Spinal cord (tissue), 10 donors: ENCODE data around the gene KIAA1755. TPM values are rescaled to one million over a fixed set of nuclear protein-coding genes. Genes with fewer than 3 reads are reported as not detected.
"Not testable (repeated sequence)": the region's sequence is repeated elsewhere in the genome, so short reads cannot be mapped to it uniquely, and the experiment has no call there.

Source experiments
- DNase-seq, 6 donors: peaks; one replicate each; pipeline versions ENCODE4 v3.0.0 to v3.0.0-alpha.2; 2013 to 2015; ENCODE audit warnings: low spot score in 6 of 6, low read depth in 4 of 6
- H3K27ac ChIP-seq: one replicate; pipeline ENCODE4 v1.5.1; 2013; ENCODE audit warnings: low read depth, low read length, control low read depth
- H3K27me3 ChIP-seq: one replicate; pipeline ENCODE4 v1.6.1; 2013; ENCODE audit warnings: low read length; ENCODE audit not compliant: control insufficient read depth, insufficient read depth
- H3K36me3 ChIP-seq: one replicate; pipeline ENCODE4 v1.6.1; 2013; ENCODE audit warnings: low read length; ENCODE audit not compliant: control insufficient read depth, insufficient read depth
- H3K4me1 ChIP-seq: one replicate; pipeline ENCODE4 v1.6.1; 2013; ENCODE audit warnings: low read length; ENCODE audit not compliant: control insufficient read depth, insufficient read depth
- H3K4me3 ChIP-seq: one replicate; pipeline ENCODE4 v1.5.1; 2013; ENCODE audit warnings: low read depth, low read length, control low read depth
- H3K9me3 ChIP-seq: one replicate; pipeline ENCODE4 v1.6.1; 2013; ENCODE audit warnings: low read length; ENCODE audit not compliant: control insufficient read depth, insufficient read depth
- WGBS: methylation state at CpG from one replicate; pipeline ENCODE4 v1.1.5; 2013; ENCODE audit warnings: missing lambda C conversion rate; ENCODE audit not compliant: insufficient coverage; 5-methylcytosine and 5-hydroxymethylcytosine counted together
- polyA plus RNA-seq, 2 donors: library from polyadenylated mRNA; unstranded; fragments of 120-200 nt; gene quantifications; one replicate each; pipeline ENCODE4 v1.2.1, GENCODE V29; 2013; ENCODE audit not compliant: insufficient read length in 2 of 2
- total RNA-seq, 2 donors: library from RNA; depleted of rRNA in 1 of 2; stranded (reverse); fragments of 120-200 nt in 1 of 2; fragments of >200 nt in 1 of 2; gene quantifications; one replicate each; pipeline versions ENCODE4 v1.2.3 to v1.2.4, GENCODE V29; 2013 to 2014
- donor health status: healthy.

Gene KIAA1755
- total and polyA plus RNA-seq, 4 donors: 20.8 to 51.5 (median 33.6) TPM

DNA sequence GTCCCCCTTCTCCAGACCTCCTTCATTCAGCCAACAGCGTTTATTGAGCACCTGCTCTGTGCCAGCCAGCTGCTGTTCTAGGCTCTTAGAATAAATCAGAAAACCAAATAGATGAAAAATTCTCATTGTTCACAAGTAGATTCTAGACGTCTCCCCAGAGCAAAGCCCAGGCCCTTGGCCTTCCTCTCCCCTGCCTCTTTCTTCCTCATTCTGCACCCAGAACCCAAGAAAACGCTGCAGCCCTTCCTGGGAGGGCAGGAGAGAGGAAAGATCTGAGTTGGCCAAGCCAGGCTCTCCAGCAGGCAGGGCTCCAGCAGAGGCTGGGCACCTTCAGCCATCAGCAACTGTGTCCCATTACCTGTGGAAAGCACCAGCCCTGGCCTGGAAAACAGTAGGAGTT, 31.4 kb upstream of the KIAA1755 start:
- 92% methylated on average over 2 of the region's 3 CpGs for WGBS
- Histone ChIP-seq H3K36me3 (no peaks in the 10 kb centered on the region), H3K4me3 (no peak overlapping the region), H3K9me3 (no peaks in the 10 kb centered on the region), H3K27me3 (no peaks in the 10 kb centered on the region), H3K27ac (no peak overlapping the region), H3K4me1 (peaks cover 22% of the 10 kb centered on the region)
- DNase-seq: no peak

DNA sequence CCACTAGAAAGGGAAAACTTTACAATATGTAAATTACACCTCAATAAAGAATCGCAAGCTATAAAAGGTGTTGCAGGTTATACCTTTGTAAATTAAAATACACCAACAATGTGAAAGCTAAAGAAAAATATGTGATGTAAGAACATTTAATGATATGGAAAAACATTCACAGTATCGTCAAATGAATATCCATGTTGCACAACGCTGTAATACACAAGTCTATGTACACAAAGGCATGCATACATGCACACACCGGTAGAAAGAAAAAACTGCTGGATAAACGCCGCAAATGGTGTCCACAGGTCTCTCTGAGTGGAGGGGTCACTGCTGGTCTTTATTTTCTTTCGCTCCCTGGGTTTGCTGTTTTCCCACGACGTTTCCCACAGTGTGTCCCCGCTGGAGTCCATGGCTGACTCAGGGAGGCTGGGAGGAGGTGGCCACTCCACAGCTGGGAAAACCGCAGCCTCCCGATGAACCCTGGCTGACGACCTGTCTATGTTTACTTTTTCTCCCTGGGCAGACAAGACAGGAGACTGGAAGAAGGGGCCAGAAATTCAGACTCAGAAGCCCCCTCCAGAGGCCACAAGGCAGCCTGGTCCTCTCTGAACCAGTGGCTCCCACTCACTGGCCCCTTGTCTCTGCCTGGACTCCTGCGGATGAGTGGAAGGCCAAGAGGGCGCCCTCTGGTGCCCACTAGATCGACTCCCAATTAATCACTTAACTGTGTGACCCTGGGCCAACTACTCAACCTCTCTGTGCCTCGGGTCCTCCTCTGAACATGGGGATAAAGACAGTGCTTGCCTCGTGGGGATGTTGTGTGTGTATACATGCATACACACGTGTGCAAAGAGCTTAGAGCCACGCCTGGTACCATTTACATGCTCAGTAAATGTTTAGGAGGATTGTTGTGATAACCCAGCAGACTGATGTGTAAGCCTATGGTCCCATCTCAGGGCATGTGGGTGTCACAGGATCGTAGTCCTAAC, 30.6 kb upstream of the KIAA1755 start:
- Histone ChIP-seq H3K36me3 (no peaks in the 10 kb centered on the region), H3K27me3 (no peaks in the 10 kb centered on the region), H3K4me1 (peaks cover 28% of the 10 kb centered on the region), H3K9me3 (no peaks in the 10 kb centered on the region), H3K4me3 (no peak overlapping the region), H3K27ac (peak overlapping the region; percentile 61)
- DNase-seq: peak in 1 of 6 donors; percentile 61
- WGBS: 40% methylated on average over 14 of the region's 21 CpGs

DNA sequence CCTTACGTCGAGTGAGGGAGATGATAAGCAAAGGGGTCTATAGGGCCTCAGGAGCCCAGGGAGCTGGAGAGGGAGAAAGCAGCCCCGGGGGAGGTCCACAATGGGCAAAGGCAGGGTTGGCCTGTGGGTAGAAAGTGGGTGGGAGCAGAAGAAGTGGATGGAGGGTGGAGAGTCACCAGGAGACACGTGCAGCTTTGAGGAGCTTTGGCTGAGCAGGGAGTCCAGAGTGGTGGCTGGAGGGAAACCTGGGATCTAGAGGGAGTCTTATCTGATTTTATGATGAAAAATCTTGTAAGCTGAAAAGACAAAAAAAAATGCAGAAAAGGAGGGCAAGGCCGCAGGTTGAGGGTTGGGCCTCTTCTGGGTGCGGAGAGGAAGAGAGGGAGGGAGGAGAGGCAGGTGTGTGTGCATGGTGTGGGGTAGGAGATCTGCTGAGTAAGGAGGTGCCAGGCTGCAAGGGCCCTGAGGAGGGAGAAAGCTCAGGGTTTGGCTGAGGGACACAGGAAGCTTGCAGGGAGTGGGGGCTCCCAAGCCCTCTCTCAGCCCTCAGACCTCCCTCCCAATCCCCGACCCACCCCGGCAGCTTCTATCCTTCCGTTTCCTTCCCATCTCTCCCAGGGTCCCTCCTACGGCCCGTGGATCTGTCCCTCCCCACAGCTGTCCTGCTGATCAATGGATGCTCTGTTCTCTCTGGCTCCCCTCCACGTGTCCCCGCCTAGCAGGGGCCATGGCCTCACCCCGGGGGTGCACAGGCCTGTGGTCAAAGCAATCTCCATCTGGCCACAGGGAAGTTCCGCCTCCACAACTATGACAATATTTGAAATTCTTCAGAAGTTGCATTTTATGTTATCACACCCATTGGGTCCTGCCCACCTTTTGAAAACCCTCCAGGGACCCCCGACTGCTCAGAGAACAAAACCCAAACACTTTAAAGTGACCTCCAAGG, 26.3 kb upstream of the KIAA1755 start:
- H3K9me3 ChIP-seq: no peaks in the 10 kb centered on the region
- WGBS: 29% methylated on average over 15 of the region's 16 CpGs
- peaks cover 20% of the 10 kb centered on the region for H3K4me1 ChIP-seq
- H3K36me3 ChIP-seq: no peaks in the 10 kb centered on the region
- no peaks in the 10 kb centered on the region for H3K27me3 ChIP-seq
- H3K27ac ChIP-seq: peak overlapping the region; percentile 85
- H3K4me3 ChIP-seq: no peak overlapping the region
- peak in 2 of 6 donors; percentile 42 to 84 for DNase-seq

DNA sequence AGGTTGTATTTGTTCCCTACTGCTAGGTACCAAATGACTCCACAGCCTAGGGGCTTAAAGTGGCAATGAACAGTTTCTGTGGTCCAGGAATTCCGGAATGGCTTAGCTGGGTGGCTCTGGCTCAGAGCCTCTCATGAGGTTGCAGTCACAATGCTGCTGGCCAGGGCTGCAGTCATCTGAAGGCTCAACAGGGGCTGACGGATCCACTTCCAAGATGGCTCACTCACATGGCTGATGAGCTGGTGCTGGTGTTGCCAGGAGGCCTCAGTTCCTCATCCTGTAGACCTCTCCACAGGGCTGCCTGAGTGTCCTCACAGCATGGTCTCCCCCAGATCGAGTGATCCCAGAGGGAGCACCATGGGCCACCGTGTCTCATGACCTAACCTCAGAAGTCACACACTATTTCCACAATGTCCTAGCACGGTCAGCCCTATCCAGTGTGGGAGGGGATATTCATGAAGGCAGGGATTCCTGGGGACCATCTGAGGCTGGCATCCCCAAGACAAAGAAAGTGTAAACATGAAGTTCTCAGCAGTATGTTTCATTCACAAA, 24.4 kb upstream of the KIAA1755 start:
- no peaks in the 10 kb centered on the region for H3K27me3 ChIP-seq
- WGBS: 100% methylated on average over 3 of the region's 5 CpGs
- DNase-seq: no peak
- H3K9me3 ChIP-seq: no peaks in the 10 kb centered on the region
- H3K36me3 ChIP-seq: no peaks in the 10 kb centered on the region
- no peak overlapping the region for H3K4me3 ChIP-seq
- no peak overlapping the region for H3K27ac ChIP-seq
- H3K4me1 ChIP-seq: peaks cover 16% of the 10 kb centered on the region

DNA sequence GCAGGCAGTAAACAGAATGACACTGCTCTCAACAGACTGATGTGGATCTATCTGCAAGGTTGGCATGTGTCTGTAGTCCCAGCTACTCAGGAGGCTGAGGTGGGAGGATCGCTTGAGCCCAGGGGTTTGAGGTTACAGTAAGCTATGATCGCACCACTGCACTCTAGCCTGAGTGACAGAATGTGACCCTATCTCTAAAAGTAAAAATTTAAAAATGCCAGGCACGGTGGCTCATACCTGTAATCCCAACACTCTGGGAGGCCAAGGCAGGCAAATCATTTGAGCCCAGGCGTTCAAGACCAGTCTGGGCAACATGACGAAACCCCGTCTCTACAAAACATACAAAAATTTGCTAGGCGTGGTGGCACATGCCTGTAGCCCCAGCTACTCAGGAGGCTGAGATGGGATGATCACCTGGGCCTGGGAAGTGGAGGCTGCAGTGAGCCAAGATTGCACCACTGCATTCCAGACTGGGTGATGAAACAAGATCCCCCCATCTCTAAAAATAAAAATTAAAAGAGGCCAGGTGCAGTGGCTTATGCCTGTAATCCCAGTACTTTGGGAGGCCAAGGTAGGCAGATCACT, 23.6 kb upstream of the KIAA1755 start:
- H3K36me3 ChIP-seq, H3K9me3 ChIP-seq, H3K27ac ChIP-seq, H3K27me3 ChIP-seq, H3K4me3 ChIP-seq, DNase-seq: not testable (repeated sequence)
- peaks cover 19% of the 10 kb centered on the region for H3K4me1 ChIP-seq
- WGBS: 87% methylated on average over 5 of the region's 7 CpGs

DNA sequence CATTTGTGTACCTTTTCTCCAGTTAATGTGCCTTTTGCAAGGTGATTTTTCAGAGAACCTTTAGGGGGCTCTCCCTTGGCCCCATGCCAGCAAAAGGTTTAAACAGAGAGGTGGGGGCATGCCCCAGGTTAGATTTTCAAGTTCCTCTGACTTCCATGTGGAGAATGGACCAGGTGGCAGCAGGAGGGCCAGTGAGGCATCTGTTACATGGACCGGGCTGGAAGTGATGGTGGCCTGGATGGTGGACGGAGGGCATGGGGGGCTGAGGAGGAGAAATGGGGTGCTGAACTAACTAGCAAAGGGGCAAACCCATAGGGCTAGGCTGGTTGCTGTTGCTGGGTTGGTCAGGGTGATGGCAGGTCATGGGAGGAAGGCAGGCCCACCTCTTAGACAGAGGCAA, 22.7 kb upstream of the KIAA1755 start:
- no peak for DNase-seq
- Histone ChIP-seq H3K4me1 (peaks cover 25% of the 10 kb centered on the region), H3K9me3 (no peaks in the 10 kb centered on the region), H3K4me3 (no peak overlapping the region), H3K27me3 (no peaks in the 10 kb centered on the region), H3K36me3 (no peaks in the 10 kb centered on the region), H3K27ac (no peak overlapping the region)
- 74% methylated on average over 2 of the region's 2 CpGs for WGBS

DNA sequence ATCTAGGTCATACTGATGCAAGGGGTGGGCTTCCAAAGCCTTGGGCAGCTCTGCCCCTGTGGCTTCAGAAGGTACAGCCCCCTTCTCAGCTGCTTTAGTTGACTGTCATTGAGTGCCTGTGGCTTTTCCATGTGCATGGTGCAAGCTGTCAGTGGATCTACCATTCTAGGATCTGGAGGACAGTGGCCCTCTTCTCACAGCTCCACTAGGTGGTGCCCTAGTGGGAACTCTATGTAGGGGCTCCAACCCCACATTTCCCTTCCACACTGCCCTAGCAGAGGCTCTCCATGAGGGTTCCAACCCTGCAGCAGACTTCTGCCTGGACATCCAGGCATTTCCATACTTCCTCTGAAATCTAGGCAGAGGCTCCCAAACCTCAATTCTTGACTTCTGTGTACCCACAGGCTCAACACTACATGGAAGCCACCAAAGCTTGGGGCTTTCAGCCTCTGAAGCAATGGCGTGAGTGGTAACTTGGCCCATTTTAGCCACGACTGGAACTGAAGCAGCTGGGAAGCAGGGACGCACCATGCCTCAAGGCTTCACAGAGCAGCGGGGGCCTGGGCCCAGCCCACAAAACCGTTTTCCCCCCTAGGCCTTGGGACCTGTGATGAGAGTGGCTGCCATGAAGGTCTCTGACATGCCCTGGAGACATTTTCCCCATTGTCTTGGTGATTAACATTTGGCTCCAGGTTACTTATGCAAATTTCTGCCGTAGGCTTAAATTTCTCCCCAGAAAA, 20.8 kb upstream of the KIAA1755 start:
- H3K9me3 ChIP-seq, DNase-seq, H3K27ac ChIP-seq, H3K27me3 ChIP-seq, H3K4me3 ChIP-seq, H3K36me3 ChIP-seq: not testable (repeated sequence)
- peaks cover 16% of the 10 kb centered on the region for H3K4me1 ChIP-seq
- WGBS: 92% methylated on average over 6 of the region's 6 CpGs

DNA sequence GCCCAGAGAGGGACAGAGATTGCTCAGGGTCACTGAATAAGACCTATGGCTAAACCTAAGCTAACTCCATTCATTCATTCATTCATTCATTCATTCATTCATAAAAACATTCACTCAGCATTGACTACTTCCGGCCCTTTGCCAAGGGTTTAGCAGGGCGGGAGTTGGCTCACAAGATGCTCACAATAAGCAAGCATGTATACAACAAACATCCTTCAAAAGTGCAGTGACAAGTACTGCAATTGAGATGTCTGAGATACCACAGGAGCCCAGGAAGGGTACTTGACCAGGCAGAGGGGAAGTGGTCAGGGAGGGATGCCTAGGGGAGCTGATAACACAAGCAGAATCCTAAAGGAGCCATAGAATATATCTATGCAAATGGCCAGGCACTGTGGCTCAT, 18.2 kb upstream of the KIAA1755 start:
- Histone ChIP-seq H3K9me3 (no peaks in the 10 kb centered on the region), H3K27ac (peak overlapping the region; percentile 55), H3K4me3 (no peak overlapping the region), H3K36me3 (no peaks in the 10 kb centered on the region), H3K27me3 (no peaks in the 10 kb centered on the region), H3K4me1 (peaks cover 16% of the 10 kb centered on the region)
- no CpG with 5 or more reads among the region's 2 CpGs for WGBS
- no peak for DNase-seq
